Psoas muscle (tissue), 8 donors: ENCODE measurements around the gene ABCA10. TPM values are rescaled to one million over a fixed set of nuclear protein-coding genes. Genes with fewer than 3 reads are reported as not detected.
"Not testable (repeated sequence)": the region's sequence is repeated elsewhere in the genome, so short reads cannot be mapped to it uniquely, and the experiment has no call there.

ENCODE experiments used
- ATAC-seq, 4 donors: fragments of 200-7000 bp; cut with Tn5 transposase; one replicate each; pipeline ENCODE4 v1.9.1; 2020; ENCODE audit warnings: moderate library complexity in 3 of 4, mild to moderate bottlenecking in 2 of 4
- DNase-seq, 2 donors: peaks; one replicate each; pipeline ENCODE4 v3.0.0-alpha.2; 2020
- H3K27ac ChIP-seq: fragments of 200-600 bp; one replicate; pipeline ENCODE4 v1.8.0; 2022
- H3K27me3 ChIP-seq, 3 donors: fragments of 200-600 bp in 1 of 3; one replicate each; pipeline versions ENCODE4 v1.6.1 to v1.8.0; 2013 to 2022; ENCODE audit warnings: low read length in 2 of 3, mild to moderate bottlenecking in 2 of 3, moderate library complexity in 1 of 3; ENCODE audit not compliant: insufficient read depth in 3 of 3
- H3K36me3 ChIP-seq, 2 donors: fragments of 200-600 bp in 1 of 2; one replicate each; pipeline versions ENCODE4 v1.6.1 to v1.8.0; 2013 to 2022; ENCODE audit warnings: low read depth in 1 of 2, mild to moderate bottlenecking in 1 of 2, moderate library complexity in 1 of 2; ENCODE audit not compliant: insufficient read depth in 1 of 2
- H3K4me1 ChIP-seq: fragments of 200-600 bp; one replicate; pipeline ENCODE4 v1.8.0; 2022
- H3K4me3 ChIP-seq: fragments of 200-600 bp; one replicate; pipeline ENCODE4 v1.8.0; 2022; ENCODE audit warnings: mild to moderate bottlenecking
- H3K9me3 ChIP-seq: fragments of 200-600 bp; one replicate; pipeline ENCODE4 v1.8.0; 2022
- WGBS, 3 donors: extraction: QIAGEN DNeasy Blood & Tissue Kit; methylation state at CpG; one replicate each; pipeline versions ENCODE4 v1.1.6 to v1.1.7; 2013; 5-methylcytosine and 5-hydroxymethylcytosine counted together
- intact Hi-C, 2 donors: fragments of 100-400 bp; cut with DNase I; formaldehyde crosslinking; loops; one replicate each; pipeline versions ENCODE4 v1.11.0 to v1.14.2; 2022
- polyA plus RNA-seq, 3 donors: library from polyadenylated mRNA; stranded (reverse); fragments of 200-250 nt; gene quantifications; one replicate each; pipeline ENCODE4 v1.2.3, GENCODE V29; 2013
- total RNA-seq, 4 donors: library from RNA; stranded (reverse); fragmentation: NEBNext Ultra II Directional in 2 of 4; extraction: Animal tissue kit (Norgen Biotek cat#: 25700) in 2 of 4; gene quantifications; one replicate each; pipeline versions ENCODE4 v1.2.1 to v1.2.4, GENCODE V29; 2021 to 2023
- TF ChIP-seq, protein P1 (sequence below): fragments of 200-600 bp; IDR thresholded peaks from one replicate; pipeline ENCODE4 v1.8.0; 2022; ENCODE audit warnings: antibody characterized with exemption
- donor health status: healthy with polysubstance abuse.
- donor health status: DM: no; HTN: no; CAD: no; lungs with moderate emphysema.
- donor health status: Bipolar disorder and iron deficiency.
- donor health status: healthy.
- donor health status: DM: yes; HTN: yes; CAD: no.
- donor health status: DM: no; HTN: no; CAD: no.
- donor health status: DM: no; HTN: no; CAD: no.
- donor health status: DM: yes; HTN: yes; CAD: no.

ABCA10 gene
- total and polyA plus RNA-seq, 7 donors, result 1.4 to 9.6 (median 5.0) TPM

GRCh38 chr17:69175262-69175624 is 53.4 kb downstream of the ABCA10 start:
- ATAC-seq (no peak), DNase-seq (no peak)
- Histone ChIP-seq H3K4me3 (no peak overlapping the region), H3K36me3 (peaks cover 0 to 84% of the 10 kb centered on the region in 2 donors), H3K4me1 (no peaks in the 10 kb centered on the region), H3K27me3 (no peaks in the 10 kb centered on the region), H3K9me3 (no peaks in the 10 kb centered on the region), H3K27ac (no peak overlapping the region)
- TF ChIP-seq, protein P1, sequence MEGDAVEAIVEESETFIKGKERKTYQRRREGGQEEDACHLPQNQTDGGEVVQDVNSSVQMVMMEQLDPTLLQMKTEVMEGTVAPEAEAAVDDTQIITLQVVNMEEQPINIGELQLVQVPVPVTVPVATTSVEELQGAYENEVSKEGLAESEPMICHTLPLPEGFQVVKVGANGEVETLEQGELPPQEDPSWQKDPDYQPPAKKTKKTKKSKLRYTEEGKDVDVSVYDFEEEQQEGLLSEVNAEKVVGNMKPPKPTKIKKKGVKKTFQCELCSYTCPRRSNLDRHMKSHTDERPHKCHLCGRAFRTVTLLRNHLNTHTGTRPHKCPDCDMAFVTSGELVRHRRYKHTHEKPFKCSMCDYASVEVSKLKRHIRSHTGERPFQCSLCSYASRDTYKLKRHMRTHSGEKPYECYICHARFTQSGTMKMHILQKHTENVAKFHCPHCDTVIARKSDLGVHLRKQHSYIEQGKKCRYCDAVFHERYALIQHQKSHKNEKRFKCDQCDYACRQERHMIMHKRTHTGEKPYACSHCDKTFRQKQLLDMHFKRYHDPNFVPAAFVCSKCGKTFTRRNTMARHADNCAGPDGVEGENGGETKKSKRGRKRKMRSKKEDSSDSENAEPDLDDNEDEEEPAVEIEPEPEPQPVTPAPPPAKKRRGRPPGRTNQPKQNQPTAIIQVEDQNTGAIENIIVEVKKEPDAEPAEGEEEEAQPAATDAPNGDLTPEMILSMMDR, result no peak
- 93 to 95% (median 94%) methylated on average over 4 of the region's 4 CpGs for WGBS, 3 donors
- intact Hi-C loops, result no loop called here

DNA sequence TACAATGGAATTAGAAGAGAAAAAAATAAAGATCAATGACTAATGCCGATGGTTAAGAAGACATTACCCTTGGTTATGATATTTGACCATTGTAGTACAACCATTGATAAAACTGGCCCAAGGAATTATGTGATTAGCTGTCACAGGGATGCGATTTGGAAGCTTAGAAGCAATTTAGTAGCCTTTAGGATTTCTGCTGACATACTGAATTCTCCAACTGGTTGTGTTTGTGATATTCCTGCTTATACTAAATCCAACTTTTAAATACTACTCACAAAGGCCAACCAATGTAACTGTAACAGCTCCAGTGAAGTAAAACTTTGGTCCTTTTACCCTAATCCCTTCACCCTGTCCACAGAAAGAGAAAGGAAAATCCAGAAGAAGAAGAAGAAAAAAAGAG is 55.5 kb downstream of the ABCA10 start:
- 70 to 97% (median 79%) methylated on average over 2 of the region's 2 CpGs for WGBS, 3 donors
- no peak overlapping the region for H3K27ac ChIP-seq
- no peaks in the 10 kb centered on the region for H3K4me1 ChIP-seq
- ATAC-seq, result no peak
- H3K9me3 ChIP-seq, result no peaks in the 10 kb centered on the region
- DNase-seq, result no peak
- no peak overlapping the region for H3K4me3 ChIP-seq
- no peaks in the 10 kb centered on the region for H3K27me3 ChIP-seq
- TF ChIP-seq, protein P1, result no peak
- H3K36me3 ChIP-seq, result peaks cover 0 to 84% of the 10 kb centered on the region in 2 donors
- intact Hi-C loops, result no loop called here

- no peaks in the 10 kb centered on the region for H3K27me3 ChIP-seq
- H3K27ac ChIP-seq, result no peak overlapping the region
- no peaks in the 10 kb centered on the region for H3K9me3 ChIP-seq
- H3K4me1 ChIP-seq, result no peaks in the 10 kb centered on the region
- H3K36me3 ChIP-seq, result peaks cover 0 to 75% of the 10 kb centered on the region in 2 donors
- DNase-seq, result no peak
- no peak for ATAC-seq
- TF ChIP-seq, protein P1, result no peak
- no peak overlapping the region for H3K4me3 ChIP-seq
- intact Hi-C loops, result no loop called here
Measured at GRCh38 chr17:69170377-69170776, 58.2 kb downstream of the ABCA10 start.

GRCh38 chr17:69168642-69169041 is 60.0 kb downstream of the ABCA10 start:
- DNase-seq, result not testable (repeated sequence)

DNA sequence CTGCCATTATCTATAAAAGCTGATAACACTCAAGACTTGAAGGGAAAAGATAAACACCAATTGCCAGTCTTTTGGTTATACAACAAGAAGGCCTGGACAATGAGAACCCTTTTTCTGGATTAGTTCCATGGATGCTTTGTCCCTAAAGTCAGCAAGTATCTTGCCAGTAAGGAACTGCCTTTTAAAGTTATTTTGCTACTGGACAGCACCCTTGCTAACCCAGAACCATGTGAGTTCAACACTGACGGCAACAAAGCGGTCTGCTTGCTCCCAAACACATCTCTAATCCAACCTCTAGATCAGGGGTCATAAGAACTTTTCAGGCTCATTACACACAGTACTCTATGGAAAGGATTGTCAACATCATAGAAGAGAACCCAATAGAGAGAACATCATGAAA is 61.7 kb downstream of the ABCA10 start:
- 89 to 91% (median 91%) methylated on average over 2 of the region's 2 CpGs for WGBS, 3 donors
- TF ChIP-seq, protein P1, result no peak
- Histone ChIP-seq H3K27me3 (no peaks in the 10 kb centered on the region), H3K36me3 (peaks cover 0 to 71% of the 10 kb centered on the region in 2 donors), H3K9me3 (no peaks in the 10 kb centered on the region), H3K27ac (no peak overlapping the region), H3K4me3 (no peak overlapping the region), H3K4me1 (no peaks in the 10 kb centered on the region)
- DNase-seq (no peak), ATAC-seq (no peak)
- intact Hi-C loops, result no loop called here

More at GRCh38 chr17:69168642-69169041, 60.0 kb downstream of the ABCA10 start:
- H3K27ac ChIP-seq, intact Hi-C loops, H3K4me3 ChIP-seq, H3K27me3 ChIP-seq, ATAC-seq, H3K9me3 ChIP-seq, H3K4me1 ChIP-seq: not testable (repeated sequence)
- H3K36me3 ChIP-seq, result peaks cover 0 to 69% of the 10 kb centered on the region in 2 donors
